ENCODE data around the gene ADI1.

DNA sequence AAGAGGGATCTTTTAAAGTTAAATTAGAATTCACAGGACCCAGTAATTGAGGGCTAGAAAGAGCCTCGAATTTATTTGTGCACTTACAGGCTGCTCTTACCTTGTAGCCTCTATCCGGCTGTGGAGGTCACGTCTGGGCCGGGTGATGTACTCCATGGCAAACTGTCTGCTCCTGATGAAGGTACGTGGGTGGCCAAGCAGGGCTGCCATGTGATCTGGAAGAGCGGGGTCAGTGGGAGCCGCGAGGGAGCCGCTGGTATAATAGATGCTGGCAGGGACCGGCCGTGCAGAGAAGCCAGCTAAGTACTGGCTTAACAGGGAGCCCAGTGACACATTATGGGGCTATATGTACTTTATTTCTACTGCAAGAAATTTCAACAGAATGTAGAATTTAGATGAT, 59.2 kb downstream of the ADI1 start:
- TF ChIP-seq, protein P1, sequence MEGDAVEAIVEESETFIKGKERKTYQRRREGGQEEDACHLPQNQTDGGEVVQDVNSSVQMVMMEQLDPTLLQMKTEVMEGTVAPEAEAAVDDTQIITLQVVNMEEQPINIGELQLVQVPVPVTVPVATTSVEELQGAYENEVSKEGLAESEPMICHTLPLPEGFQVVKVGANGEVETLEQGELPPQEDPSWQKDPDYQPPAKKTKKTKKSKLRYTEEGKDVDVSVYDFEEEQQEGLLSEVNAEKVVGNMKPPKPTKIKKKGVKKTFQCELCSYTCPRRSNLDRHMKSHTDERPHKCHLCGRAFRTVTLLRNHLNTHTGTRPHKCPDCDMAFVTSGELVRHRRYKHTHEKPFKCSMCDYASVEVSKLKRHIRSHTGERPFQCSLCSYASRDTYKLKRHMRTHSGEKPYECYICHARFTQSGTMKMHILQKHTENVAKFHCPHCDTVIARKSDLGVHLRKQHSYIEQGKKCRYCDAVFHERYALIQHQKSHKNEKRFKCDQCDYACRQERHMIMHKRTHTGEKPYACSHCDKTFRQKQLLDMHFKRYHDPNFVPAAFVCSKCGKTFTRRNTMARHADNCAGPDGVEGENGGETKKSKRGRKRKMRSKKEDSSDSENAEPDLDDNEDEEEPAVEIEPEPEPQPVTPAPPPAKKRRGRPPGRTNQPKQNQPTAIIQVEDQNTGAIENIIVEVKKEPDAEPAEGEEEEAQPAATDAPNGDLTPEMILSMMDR (IDR thresholded peaks at IDR 0.05): no peak
- TF ChIP-seq EP300 (IDR thresholded peaks at IDR 0.05): no peak

Measured in gastroesophageal sphincter (tissue), 3 donors.